GM12878 (cell line): Measurements from ENCODE around the gene KLHL8. TPM values are rescaled to one million over a fixed set of nuclear protein-coding genes. Genes with fewer than 3 reads are reported as not detected.

Source experiments
- ATAC-seq: fragments of 200-7000 bp; cut with Tn5 transposase; 3 replicates; pipeline ENCODE4 v1.9.1; 2020; ENCODE audit warnings: mild to moderate bottlenecking, moderate library complexity
- BruUV-seq: library from RNA; stranded (reverse); fragments of 400-500 nt; replicated peaks from 2 replicates; lab custom pipeline; 2021; lab: Mats Ljungman, UMichigan
- CTCF ChIA-PET: fragments of 300-600 bp; sonication (Branson Sonifier 250); formaldehyde crosslinking; extraction: SDS; loops from one replicate; lab custom pipeline; 2021; ENCODE audit warnings: inconsistent platforms; lab: Yijun Ruan, JAX
- POLR2A ChIA-PET: fragments of 350-600 bp; formaldehyde crosslinking; extraction: SDS; loops from one replicate; lab custom pipeline; 2021; ENCODE audit warnings: inconsistent platforms; lab: Charles Lee
- RAD21 ChIA-PET: fragments of 300-600 bp; sonication (Branson Sonifier 250); formaldehyde crosslinking; loops from one replicate; lab custom pipeline; 2023; ENCODE audit warnings: antibody characterized with exemption; ENCODE audit not compliant: unreplicated experiment; lab: Charles Lee
- SMC1A ChIA-PET: fragments of 300-600 bp; sonication (Branson Sonifier 250); formaldehyde crosslinking; loops from one replicate; lab custom pipeline; 2023; ENCODE audit not compliant: unreplicated experiment, uncharacterized antibody; lab: Charles Lee
- DNase-seq: peaks from one replicate; pipeline ENCODE4 v3.0.0-alpha.2; 2011; ENCODE audit warnings: low read depth, low spot score
- FAIRE-seq: peaks from 3 replicates; lab custom pipeline; 2011; peaks lifted over from hg19 to GRCh38; lab: Jason Lieb, UNC
- H2AFZ ChIP-seq: 2 replicates; pipeline ENCODE4 v1.6.0; 2011; ENCODE audit warnings: low read depth, low read length, control low read depth; ENCODE audit not compliant: control insufficient read depth
- H3K27ac ChIP-seq: 2 replicates; pipeline ENCODE4 v1.5.1; 2011; ENCODE audit warnings: control low read depth; ENCODE audit not compliant: control insufficient read depth, insufficient read depth
- H3K27me3 ChIP-seq, 2 experiments: replicated peaks in 1 of 2; 2 replicates each; pipeline versions ENCODE4 v1.6.0 to v1.6.1; 2011; ENCODE audit warnings: low read length in 1 of 2; ENCODE audit not compliant: control insufficient read depth in 2 of 2, insufficient read depth in 2 of 2
- H3K36me3 ChIP-seq, 2 experiments: 2 replicates each; pipeline ENCODE4 v1.5.1; 2011; ENCODE audit warnings: low read length in 1 of 2; ENCODE audit not compliant: control insufficient read depth in 2 of 2, insufficient read depth in 2 of 2
- H3K4me1 ChIP-seq: 2 replicates; pipeline ENCODE4 v1.6.1; 2011; ENCODE audit warnings: mild to moderate bottlenecking, low read length, moderate library complexity, mixed read lengths; ENCODE audit not compliant: control insufficient read depth, insufficient read depth
- H3K4me2 ChIP-seq: 2 replicates; pipeline ENCODE4 v1.6.0; 2011; ENCODE audit warnings: control low read depth; ENCODE audit not compliant: control insufficient read depth, insufficient read depth
- H3K4me3 ChIP-seq: fragments of 200-600 bp; sonication (generic); 2 replicates; pipeline ENCODE4 v1.5.1; 2016
- H3K79me2 ChIP-seq: 2 replicates; pipeline ENCODE4 v1.6.0; 2011; ENCODE audit warnings: low read length; ENCODE audit not compliant: control insufficient read depth, insufficient read depth
- H3K9ac ChIP-seq: 2 replicates; pipeline ENCODE4 v1.8.0; 2011; ENCODE audit warnings: low read length, control low read depth, mixed read lengths; ENCODE audit not compliant: control insufficient read depth, insufficient read depth
- H3K9me3 ChIP-seq: replicated peaks from 3 replicates; pipeline ENCODE4 v1.5.1; 2011; ENCODE audit warnings: mild to moderate bottlenecking, low read length; ENCODE audit not compliant: control insufficient read depth, insufficient read depth
- H4K20me1 ChIP-seq: 2 replicates; pipeline ENCODE4 v1.6.0; 2011; ENCODE audit not compliant: control insufficient read depth, insufficient read depth
- BRCA1 ChIP-seq: IDR thresholded peaks from 2 replicates; pipeline ENCODE4 v1.6.1; 2011; ENCODE audit warnings: low read depth, low read length, improper control_type of control experiment
- CBX3 ChIP-seq: fragments of 200-600 bp; sonication (generic); IDR thresholded peaks from 2 replicates; pipeline ENCODE4 v1.6.1; 2016; ENCODE audit warnings: low read depth, borderline replicate concordance
- CTCF ChIP-seq, 3 experiments: IDR thresholded peaks in 2 of 3; conservative IDR thresholded peaks in 1 of 3; 2 replicates each; pipeline ENCODE4 v1.5.1; 2011; ENCODE audit warnings: low read depth in 3 of 3, low read length in 3 of 3, mild to moderate bottlenecking in 3 of 3, control low read depth in 2 of 3, moderate library complexity in 2 of 3, inconsistent platforms in 1 of 3, mixed read lengths in 1 of 3; ENCODE audit not compliant: control insufficient read depth in 2 of 3, insufficient read depth in 1 of 3; ENCODE audit errors: extremely low read depth in 1 of 3
- RAD51 ChIP-seq: fragments of 450-650 bp; IDR thresholded peaks from 2 replicates; pipeline ENCODE4 v1.6.1; 2016; ENCODE audit warnings: moderate library complexity, mild to moderate bottlenecking, inconsistent platforms
- SREBF2 ChIP-seq: IDR thresholded peaks from 2 replicates; pipeline ENCODE4 v1.6.1; 2012; ENCODE audit warnings: mild to moderate bottlenecking, low read length
- YBX1 ChIP-seq: fragments of 450-650 bp; IDR thresholded peaks from 2 replicates; pipeline ENCODE4 v1.6.1; 2016; ENCODE audit warnings: antibody characterized with exemption
- ZNF24 ChIP-seq: fragments of 450-650 bp; IDR thresholded peaks from 2 replicates; pipeline ENCODE4 v1.6.1; 2017; ENCODE audit warnings: antibody characterized with exemption, mild to moderate bottlenecking
- WGBS: methylation state at CpG from one replicate; pipeline ENCODE4 v1.1.6; 2016; ENCODE audit warnings: low lambda C conversion rate; ENCODE audit not compliant: insufficient replicate concordance, insufficient coverage; ENCODE audit errors: missing lambda C conversion rate; 5-methylcytosine and 5-hydroxymethylcytosine counted together
- in situ Hi-C: fragments of 300-500 bp; cut with MboI; formaldehyde crosslinking; loops from 9 replicates; pipeline ENCODE4 v1.14.3; 2018; ENCODE audit warnings: mixed read lengths
- intact Hi-C: fragments of 100-400 bp; cut with micrococcal nuclease; formaldehyde crosslinking; loops from one replicate; pipeline ENCODE4 v1.14.2; 2022; ENCODE audit not compliant: unreplicated experiment
- polyA plus RNA-seq, 11 experiments: library from polyadenylated mRNA; depleted of rRNA in 4 of 11; unstranded in 6 of 11; stranded (reverse) in 5 of 11; fragments of >200 nt; fragmentation: Nextera tagmentation in 4 of 11; fragmentation: Illumina TruSeq in 1 of 11; extraction: Ambion mirVana in 4 of 11; extraction: Trizol in 1 of 11; gene quantifications; 1 replicate in 1 of 11; 2 replicates in 10 of 11; pipeline versions ENCODE4 v1.2.1 to v1.2.3, GENCODE V29; 2011 to 2016; ENCODE audit warnings: inconsistent platforms in 2 of 11, missing spikeins in 2 of 11, low read depth in 1 of 11
- total RNA-seq, 4 experiments: library from RNA; depleted of rRNA in 3 of 4; stranded (reverse); fragments of >200 nt in 3 of 4; fragmentation: Illumina TruSeq in 1 of 4; extraction: Trizol in 1 of 4; gene quantifications; 2 replicates each; pipeline versions ENCODE4 v1.2.1 to v1.2.3, GENCODE V29; 2013 to 2021
- TF ChIP-seq, protein P1 (sequence below): fragments of 450-650 bp; IDR thresholded peaks from 2 replicates; pipeline ENCODE4 v1.6.1; 2016; ENCODE audit warnings: mild to moderate bottlenecking
- TF ChIP-seq, protein P2 (sequence below): fragments of 450-650 bp; IDR thresholded peaks from 2 replicates; pipeline ENCODE4 v1.6.1; 2017; ENCODE audit warnings: antibody characterized with exemption, mild to moderate bottlenecking, moderate library complexity

KLHL8 gene
- total and polyA plus RNA-seq, 10 of the 15 experiments (the other 5 are each of a cell fraction or from before 2014, with no cell fraction given): 4.5 to 13.1 (median 9.0) TPM

DNA sequence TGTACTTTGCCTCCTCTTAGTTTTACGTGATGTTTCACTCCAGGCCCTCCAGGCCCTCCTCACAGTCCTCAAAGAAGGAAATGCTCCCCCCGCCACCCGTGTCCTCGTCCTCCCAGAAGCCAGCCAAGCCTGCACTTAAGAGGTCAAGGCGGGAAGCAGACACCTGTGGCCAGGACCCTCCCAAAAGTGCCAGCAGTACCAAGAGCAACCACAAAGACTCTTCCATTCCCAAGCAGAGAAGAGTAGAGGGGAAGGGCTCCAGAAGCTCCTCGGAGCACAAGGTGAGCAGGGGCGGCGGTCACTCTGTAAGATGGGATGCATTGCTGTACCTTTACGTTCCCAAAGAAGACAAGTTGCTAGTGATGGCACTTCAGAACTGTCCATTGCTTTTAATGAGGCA is 94.4 kb downstream of the KLHL8 start:
- Histone ChIP-seq H3K9me3 (no peaks in the 10 kb centered on the region), H3K27ac (no peak overlapping the region), H3K79me2 (peaks cover 4% of the 10 kb centered on the region), H3K36me3 (peaks cover 10 to 45% of the 10 kb centered on the region in 2 experiments), H2AFZ (no peak overlapping the region), H3K9ac (no peak overlapping the region), H3K27me3 (no peaks in the 10 kb centered on the region), H3K4me3 (no peak overlapping the region), H3K4me1 (no peaks in the 10 kb centered on the region), H4K20me1 (no peaks in the 10 kb centered on the region; the same call in 1 of the 2 replicates), H3K4me2 (no peak overlapping the region)
- 98% methylated on average over 9 of the region's 9 CpGs for WGBS
- ChIA-PET RAD21 (no interaction called here), SMC1A (interaction anchor here (1.3 kb wide), 1 partner anchor 203 kb away, joined by 4 read pairs; no protein-coding TSS in a partner anchor), POLR2A (no interaction called here), CTCF (no interaction called here)
- TF ChIP-seq, protein P1, sequence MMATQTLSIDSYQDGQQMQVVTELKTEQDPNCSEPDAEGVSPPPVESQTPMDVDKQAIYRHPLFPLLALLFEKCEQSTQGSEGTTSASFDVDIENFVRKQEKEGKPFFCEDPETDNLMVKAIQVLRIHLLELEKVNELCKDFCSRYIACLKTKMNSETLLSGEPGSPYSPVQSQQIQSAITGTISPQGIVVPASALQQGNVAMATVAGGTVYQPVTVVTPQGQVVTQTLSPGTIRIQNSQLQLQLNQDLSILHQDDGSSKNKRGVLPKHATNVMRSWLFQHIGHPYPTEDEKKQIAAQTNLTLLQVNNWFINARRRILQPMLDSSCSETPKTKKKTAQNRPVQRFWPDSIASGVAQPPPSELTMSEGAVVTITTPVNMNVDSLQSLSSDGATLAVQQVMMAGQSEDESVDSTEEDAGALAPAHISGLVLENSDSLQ: no peak
- TF ChIP-seq YBX1 (no peak), CBX3 (no peak), RAD51 (no peak), BRCA1 (no peak), ZNF24 (no peak), SREBF2 (no peak), CTCF (IDR thresholded peaks at IDR 0.05 in 2 of 3, conservative IDR thresholded peaks at IDR 0.05 in 1 of 3; ENCODE audit: control insufficient read depth in 2 of 3, extremely low read depth in 1 of 3, insufficient read depth in 1 of 3, low read depth in 3 of 3, low read length in 3 of 3) (no peak)
- TF ChIP-seq, protein P2, sequence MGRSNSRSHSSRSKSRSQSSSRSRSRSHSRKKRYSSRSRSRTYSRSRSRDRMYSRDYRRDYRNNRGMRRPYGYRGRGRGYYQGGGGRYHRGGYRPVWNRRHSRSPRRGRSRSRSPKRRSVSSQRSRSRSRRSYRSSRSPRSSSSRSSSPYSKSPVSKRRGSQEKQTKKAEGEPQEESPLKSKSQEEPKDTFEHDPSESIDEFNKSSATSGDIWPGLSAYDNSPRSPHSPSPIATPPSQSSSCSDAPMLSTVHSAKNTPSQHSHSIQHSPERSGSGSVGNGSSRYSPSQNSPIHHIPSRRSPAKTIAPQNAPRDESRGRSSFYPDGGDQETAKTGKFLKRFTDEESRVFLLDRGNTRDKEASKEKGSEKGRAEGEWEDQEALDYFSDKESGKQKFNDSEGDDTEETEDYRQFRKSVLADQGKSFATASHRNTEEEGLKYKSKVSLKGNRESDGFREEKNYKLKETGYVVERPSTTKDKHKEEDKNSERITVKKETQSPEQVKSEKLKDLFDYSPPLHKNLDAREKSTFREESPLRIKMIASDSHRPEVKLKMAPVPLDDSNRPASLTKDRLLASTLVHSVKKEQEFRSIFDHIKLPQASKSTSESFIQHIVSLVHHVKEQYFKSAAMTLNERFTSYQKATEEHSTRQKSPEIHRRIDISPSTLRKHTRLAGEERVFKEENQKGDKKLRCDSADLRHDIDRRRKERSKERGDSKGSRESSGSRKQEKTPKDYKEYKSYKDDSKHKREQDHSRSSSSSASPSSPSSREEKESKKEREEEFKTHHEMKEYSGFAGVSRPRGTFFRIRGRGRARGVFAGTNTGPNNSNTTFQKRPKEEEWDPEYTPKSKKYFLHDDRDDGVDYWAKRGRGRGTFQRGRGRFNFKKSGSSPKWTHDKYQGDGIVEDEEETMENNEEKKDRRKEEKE: no peak
- in situ Hi-C loops (no loop called here), intact Hi-C loops (no loop called here)
- ATAC-seq (no peak), DNase-seq (no peak), FAIRE-seq (no peak)
- BruUV-seq: no TSS peak
